ENCODE measurements around the gene PTPN2.
A peak's percentile ranks its signal among the peaks of the same experiment; 100 is the strongest.

The PTPN2 gene

DNA sequence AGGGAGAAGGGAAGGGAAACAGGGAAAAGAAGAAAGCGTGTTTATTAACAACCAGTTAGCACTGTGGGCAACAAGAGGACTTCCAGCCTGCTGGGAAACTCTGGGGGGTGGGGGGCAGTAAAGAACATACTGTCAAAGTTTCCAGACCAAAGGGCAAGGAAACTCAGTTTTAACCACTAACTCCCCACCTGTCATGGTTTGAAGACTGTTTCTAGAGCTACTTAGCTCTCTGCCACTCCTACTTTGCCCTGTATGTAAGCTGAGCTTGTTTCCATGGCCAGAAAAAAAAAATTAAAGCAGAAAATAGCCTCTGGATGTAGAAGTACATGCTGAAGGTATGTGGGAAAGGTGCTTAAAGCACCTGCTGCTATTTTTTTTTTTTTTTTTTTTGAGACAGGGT is 11.0 kb upstream of the PTPN2 start:
- TF ChIP-seq, protein P1, sequence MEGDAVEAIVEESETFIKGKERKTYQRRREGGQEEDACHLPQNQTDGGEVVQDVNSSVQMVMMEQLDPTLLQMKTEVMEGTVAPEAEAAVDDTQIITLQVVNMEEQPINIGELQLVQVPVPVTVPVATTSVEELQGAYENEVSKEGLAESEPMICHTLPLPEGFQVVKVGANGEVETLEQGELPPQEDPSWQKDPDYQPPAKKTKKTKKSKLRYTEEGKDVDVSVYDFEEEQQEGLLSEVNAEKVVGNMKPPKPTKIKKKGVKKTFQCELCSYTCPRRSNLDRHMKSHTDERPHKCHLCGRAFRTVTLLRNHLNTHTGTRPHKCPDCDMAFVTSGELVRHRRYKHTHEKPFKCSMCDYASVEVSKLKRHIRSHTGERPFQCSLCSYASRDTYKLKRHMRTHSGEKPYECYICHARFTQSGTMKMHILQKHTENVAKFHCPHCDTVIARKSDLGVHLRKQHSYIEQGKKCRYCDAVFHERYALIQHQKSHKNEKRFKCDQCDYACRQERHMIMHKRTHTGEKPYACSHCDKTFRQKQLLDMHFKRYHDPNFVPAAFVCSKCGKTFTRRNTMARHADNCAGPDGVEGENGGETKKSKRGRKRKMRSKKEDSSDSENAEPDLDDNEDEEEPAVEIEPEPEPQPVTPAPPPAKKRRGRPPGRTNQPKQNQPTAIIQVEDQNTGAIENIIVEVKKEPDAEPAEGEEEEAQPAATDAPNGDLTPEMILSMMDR (IDR thresholded peaks at IDR 0.05; ENCODE audit: insufficient read depth, low read depth, low read length, missing control alignments), result no peak
- no peak overlapping the region for H3K4me3 ChIP-seq (ENCODE audit: low read length)
- no peak for DNase-seq (ENCODE audit: low read depth)

DNA sequence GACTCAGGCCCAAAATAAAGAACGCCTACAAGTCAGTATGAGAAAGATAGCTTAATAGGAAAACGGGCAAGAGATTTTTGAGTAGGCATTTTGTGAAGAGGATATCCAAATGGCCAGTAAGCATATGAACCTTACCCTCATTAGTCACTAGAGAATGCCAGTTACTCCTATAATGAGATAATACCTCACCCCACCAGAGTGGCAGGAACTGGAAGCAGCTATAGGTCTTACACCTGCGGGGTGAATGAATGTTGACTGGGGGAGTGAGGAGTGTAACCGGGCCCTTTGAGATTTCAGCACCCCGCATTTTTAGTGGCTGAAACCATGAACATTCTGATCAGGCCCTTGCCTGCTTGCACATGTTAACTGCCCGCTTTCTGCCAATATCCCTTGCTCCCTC is 7.5 kb upstream of the PTPN2 start:
- TF ChIP-seq, protein P1 (IDR thresholded peaks at IDR 0.05; ENCODE audit: insufficient read depth, low read depth, low read length, missing control alignments), result no peak
- no peak overlapping the region for H3K4me3 ChIP-seq (ENCODE audit: low read length)
- peak; percentile 62 for DNase-seq (ENCODE audit: low read depth)

DNA sequence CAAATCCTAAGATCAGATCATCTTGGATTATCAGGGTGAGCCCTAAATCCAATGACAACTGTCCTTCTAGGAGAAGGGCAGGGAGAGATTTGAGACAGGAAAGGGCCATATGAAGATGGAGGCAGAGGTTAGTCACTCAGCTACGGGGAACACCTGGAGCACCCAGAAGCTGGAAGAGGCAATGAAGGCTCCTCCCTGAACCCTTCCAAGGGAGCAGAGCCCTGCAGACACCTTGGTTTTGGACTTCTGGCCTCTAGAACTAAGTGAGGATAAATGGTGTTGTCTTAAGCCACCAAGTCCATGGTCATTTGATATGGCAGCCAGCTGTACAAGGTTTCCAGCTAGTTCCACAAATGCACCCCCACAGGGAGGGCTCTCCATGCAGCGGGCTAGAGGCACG is 6.9 kb upstream of the PTPN2 start:
- no peak for DNase-seq (ENCODE audit: low read depth)
- H3K4me3 ChIP-seq (ENCODE audit: low read length), result no peak overlapping the region
- TF ChIP-seq, protein P1 (IDR thresholded peaks at IDR 0.05; ENCODE audit: insufficient read depth, low read depth, low read length, missing control alignments), result no peak

DNA sequence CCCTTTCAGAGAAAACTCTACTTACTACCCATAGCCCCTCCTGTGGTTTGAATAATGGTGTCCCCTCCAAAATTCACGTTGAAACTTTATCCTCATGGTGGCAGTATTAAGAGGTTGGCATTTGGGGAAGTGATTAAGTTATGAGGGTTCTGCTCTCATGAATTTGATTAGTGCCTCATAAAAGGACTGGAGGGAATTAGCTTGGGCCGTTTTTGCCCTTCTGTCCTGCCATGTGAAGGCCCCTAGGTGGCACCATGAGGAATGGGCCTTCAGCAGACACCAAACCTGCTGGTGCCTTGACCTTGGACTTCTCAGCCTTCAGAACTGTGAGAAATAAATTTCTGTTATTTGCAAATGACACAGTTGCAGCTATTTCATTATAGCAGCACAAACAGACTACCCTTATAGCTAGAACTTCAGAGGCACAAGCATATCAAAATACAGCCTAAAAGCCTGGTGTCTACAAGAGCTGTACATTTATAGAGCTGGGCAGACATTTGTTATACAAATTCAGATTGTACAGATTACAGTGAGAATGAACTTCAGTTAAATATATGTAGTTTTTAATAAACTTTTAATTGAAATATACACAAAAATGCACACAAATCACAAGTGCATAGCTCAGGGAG is 2.6 kb upstream of the PTPN2 start:
- peak; percentile 41 for DNase-seq (ENCODE audit: low read depth)
- H3K4me3 ChIP-seq (ENCODE audit: low read length), result no peak overlapping the region
- TF ChIP-seq, protein P1 (IDR thresholded peaks at IDR 0.05; ENCODE audit: insufficient read depth, low read depth, low read length, missing control alignments), result peak; percentile 46

DNA sequence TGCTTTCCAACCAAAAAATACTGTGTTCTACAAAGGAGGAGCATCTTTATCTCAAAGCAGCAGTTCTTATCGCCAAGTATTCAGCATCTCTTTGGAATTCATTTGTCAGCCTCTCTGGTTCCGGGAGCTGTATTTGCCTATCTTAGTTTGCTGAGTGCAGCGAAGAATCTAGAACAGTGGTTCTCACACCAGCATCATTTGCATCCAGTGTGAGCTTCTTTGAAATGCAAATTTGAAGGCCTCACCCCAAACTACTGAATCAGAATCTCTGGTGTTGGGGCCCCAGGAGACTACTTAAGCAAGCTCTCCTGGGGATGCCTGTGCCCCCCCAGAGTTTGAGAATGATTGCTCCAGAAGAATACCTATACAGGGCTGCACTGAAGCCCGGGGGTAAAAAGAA is 1.5 kb upstream of the PTPN2 start:
- no peak for DNase-seq (ENCODE audit: low read depth)
- no peak overlapping the region for H3K4me3 ChIP-seq (ENCODE audit: low read length)
- TF ChIP-seq, protein P1 (IDR thresholded peaks at IDR 0.05; ENCODE audit: insufficient read depth, low read depth, low read length, missing control alignments), result no peak

DNA sequence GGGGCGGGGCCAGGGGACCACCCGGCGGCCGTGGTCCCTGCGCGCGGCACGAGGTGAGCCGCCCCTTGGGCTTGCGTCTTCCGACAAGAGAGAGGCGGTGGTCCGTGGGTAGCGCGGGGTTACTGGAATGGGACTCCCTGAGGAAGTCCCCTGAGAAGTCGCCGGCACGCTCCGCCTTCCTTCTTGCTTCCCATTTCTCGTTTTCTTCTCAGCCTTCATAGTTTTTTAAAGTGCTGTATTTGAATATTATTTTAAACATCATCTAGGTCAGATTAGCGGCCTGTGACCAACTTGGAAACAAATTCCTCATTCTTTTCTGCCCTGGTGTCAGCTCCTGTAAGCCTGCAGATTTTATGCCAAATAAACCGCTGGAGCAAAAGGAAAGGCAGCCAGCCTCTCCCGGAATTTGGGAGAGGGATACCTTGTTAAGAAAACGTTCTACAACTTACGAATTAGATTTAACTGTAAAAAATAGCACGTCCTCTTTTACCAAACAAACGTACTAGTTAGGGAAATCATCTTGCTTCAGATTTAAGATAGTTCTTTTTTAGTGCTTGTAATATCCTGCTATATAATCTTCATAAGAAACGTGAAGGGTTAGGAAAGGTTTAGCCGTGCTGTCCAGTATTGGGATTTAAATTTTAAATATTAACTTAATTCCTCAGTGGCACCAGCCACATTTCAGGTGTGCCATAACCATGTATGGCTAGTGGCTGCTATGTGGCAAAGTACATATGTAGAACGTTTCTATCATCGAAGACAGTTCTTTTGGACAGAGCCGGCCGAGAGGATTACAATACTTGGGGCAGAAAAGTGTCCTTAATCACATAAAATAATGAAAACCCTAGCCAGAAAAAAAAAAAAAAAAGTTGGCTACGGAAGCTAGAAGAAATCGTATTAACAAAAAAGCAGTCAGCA is 628 bp upstream of the PTPN2 start:
- no peak for DNase-seq (ENCODE audit: low read depth)
- H3K4me3 ChIP-seq (ENCODE audit: low read length), result peak overlapping the region; percentile 71
- TF ChIP-seq, protein P1 (IDR thresholded peaks at IDR 0.05; ENCODE audit: insufficient read depth, low read depth, low read length, missing control alignments), result no peak
